Motor neuron (in vitro differentiated cells): ENCODE measurements around the gene ATG2A. TPM values are rescaled to one million over a fixed set of nuclear protein-coding genes. Genes with fewer than 3 reads are reported as not detected.
A peak's percentile ranks its signal among the peaks of the same experiment; 100 is the strongest.

Source experiments
- ATAC-seq, 8 experiments: fragments of 200-7000 bp; cut with Tn5 transposase; replicated peaks in 6 of 8; 2 replicates each; pipeline ENCODE4 v1.8.0; 2021; ENCODE audit warnings: mild to moderate bottlenecking in 8 of 8, moderate library complexity in 8 of 8
- H3K27ac ChIP-seq, 2 donors: fragments of 250-450 bp; sonication (Bioruptor Pico); 2 replicates each; pipeline ENCODE4 v1.9.0; 2021; ENCODE audit warnings: antibody characterized with exemption in 2 of 2, mild to moderate bottlenecking in 2 of 2, moderate library complexity in 1 of 2
- H3K4me1 ChIP-seq, 2 donors: fragments of 250-450 bp; sonication (Bioruptor Pico); replicated peaks in 1 of 2; 2 replicates each; pipeline ENCODE4 v1.6.1; 2021; ENCODE audit warnings: antibody characterized with exemption in 2 of 2, mild to moderate bottlenecking in 2 of 2, moderate library complexity in 1 of 2
- H3K4me3 ChIP-seq, 5 donors: fragments of 250-450 bp; sonication (Bioruptor Pico); 2 replicates each; pipeline ENCODE4 v1.9.0; 2021; ENCODE audit warnings: antibody characterized with exemption in 5 of 5, mild to moderate bottlenecking in 5 of 5, moderate library complexity in 4 of 5
- WGBS, 10 experiments: fragments of 450-650 bp; shearing (Covaris generic); methylation state at CpG; one replicate each; pipeline ENCODE4 v1.0.0; 2022; 5-methylcytosine and 5-hydroxymethylcytosine counted together
- in situ Hi-C, 9 experiments: fragments of 400-800 bp; cut with MboI; loops; one replicate each; pipeline ENCODE4 v1.15.0; 2021; ENCODE audit warnings: low sequenced_read_pairs in 9 of 9, low pct_unique_long_range_greater_than_20kb in 2 of 9; ENCODE audit not compliant: unreplicated experiment in 9 of 9
- total RNA-seq, 8 experiments: library from RNA; unstranded; fragments of 300-600 nt; gene quantifications; 2 replicates each; pipeline versions ENCODE4 v1.2.3 to v1.2.4, GENCODE V29; 2022

The ATG2A gene
- total RNA-seq, 8 experiments from 2014 or later: 4.9 to 37.2 (median 9.6) TPM

- ATAC-seq: peak in 3 of 8 experiments; percentile 61 to 80 (median 61)
- 0 to 100% (median 84%) methylated on average over 2 to 16 of the region's 21 CpGs; no CpG with 5 or more reads in 2 of the 10 experiments for WGBS, 10 experiments
- H3K4me1 ChIP-seq: peaks cover 39 to 46% of the 10 kb centered on the region in 2 donors
- H3K4me3 ChIP-seq: no peak overlapping the region
- in situ Hi-C loops: no loop called here
- H3K27ac ChIP-seq: no peak overlapping the region
Measured at GRCh38 chr11:64868904-64869570, 48.0 kb downstream of the ATG2A start.

GRCh38 chr11:64867748-64868462 is 49.1 kb downstream of the ATG2A start:
- ATAC-seq: no peak
- Histone ChIP-seq H3K27ac (no peak overlapping the region), H3K4me3 (no peak overlapping the region), H3K4me1 (peaks cover 50 to 57% of the 10 kb centered on the region in 2 donors)
- in situ Hi-C loops: no loop called here
- WGBS, 10 experiments: 80 to 98% (median 93%) methylated on average over 2 to 21 of the region's 28 CpGs; no CpG with 5 or more reads in 3 of the 10 experiments

- in situ Hi-C loops: no loop called here
- 94 to 100% (median 100%) methylated on average over 1 to 3 of the region's 4 CpGs; no CpG with 5 or more reads in 5 of the 10 experiments for WGBS, 10 experiments
- ATAC-seq: no peak
- Histone ChIP-seq H3K27ac (no peak overlapping the region), H3K4me1 (peaks cover 49 to 59% of the 10 kb centered on the region in 2 donors), H3K4me3 (no peak overlapping the region)
Measured at GRCh38 chr11:64866173-64866491, 50.9 kb downstream of the ATG2A start.

GRCh38 chr11:64865286-64866172 is 51.5 kb downstream of the ATG2A start:
- in situ Hi-C loops: no loop called here

GRCh38 chr11:64864473-64865285 is 52.3 kb downstream of the ATG2A start:
- H3K27ac ChIP-seq: peak overlapping the region; percentile 70 to 91
- H3K4me1 ChIP-seq: peaks cover 35 to 44% of the 10 kb centered on the region in 2 donors
- peak; percentile 11 to 92 (median 86) for ATAC-seq
- WGBS, 10 experiments: 0 to 100% (median 26%) methylated on average over 1 to 11 of the region's 18 CpGs; no CpG with 5 or more reads in 3 of the 10 experiments
- in situ Hi-C loops: no loop called here
- no peak overlapping the region for H3K4me3 ChIP-seq

More at GRCh38 chr11:64865286-64866172, 51.5 kb downstream of the ATG2A start:
- WGBS, 10 experiments: 26 to 100% (median 85%) methylated on average over 2 to 9 of the region's 15 CpGs; no CpG with 5 or more reads in 1 of the 10 experiments
- ATAC-seq: peak in 2 of 8 experiments; percentile 6 to 26
- Histone ChIP-seq H3K27ac (peak overlapping the region; percentile 70 to 91), H3K4me3 (no peak overlapping the region), H3K4me1 (peaks cover 43 to 53% of the 10 kb centered on the region in 2 donors)

- Histone ChIP-seq H3K27ac (peak overlapping the region; percentile 70 to 91), H3K4me3 (no peak overlapping the region), H3K4me1 (peaks cover 34 to 38% of the 10 kb centered on the region in 2 donors)
- ATAC-seq: peak in 5 of 8 experiments; percentile 1 to 17 (median 9)
- in situ Hi-C loops: no loop called here
- WGBS, 10 experiments: 0 to 67% (median 55%) methylated on average over 1 to 4 of the region's 9 CpGs; no CpG with 5 or more reads in 7 of the 10 experiments
Measured at GRCh38 chr11:64864135-64864472, 52.9 kb downstream of the ATG2A start.

GRCh38 chr11:64863391-64864060 is 53.5 kb downstream of the ATG2A start:
- in situ Hi-C loops: no loop called here
- no peak overlapping the region for H3K4me3 ChIP-seq
- ATAC-seq: peak; percentile 2 to 54 (median 39)
- H3K4me1 ChIP-seq: peaks cover 34 to 37% of the 10 kb centered on the region in 2 donors
- peak overlapping the region; percentile 79 to 91 for H3K27ac ChIP-seq
- WGBS, 10 experiments: 20 to 93% (median 43%) methylated on average over 1 to 6 of the region's 23 CpGs; no CpG with 5 or more reads in 6 of the 10 experiments

GRCh38 chr11:64862987-64863390 is 54.0 kb downstream of the ATG2A start:
- Histone ChIP-seq H3K4me3 (no peak overlapping the region), H3K27ac (peak overlapping the region; percentile 79 to 91), H3K4me1 (peaks cover 34 to 37% of the 10 kb centered on the region in 2 donors)
- in situ Hi-C loops: no loop called here
- ATAC-seq: peak in 3 of 8 experiments; percentile 0 to 1 (median 1)
- 17 to 100% (median 42%) methylated on average over 1 to 2 of the region's 9 CpGs; no CpG with 5 or more reads in 5 of the 10 experiments for WGBS, 10 experiments

GRCh38 chr11:64861227-64861975 is 55.6 kb downstream of the ATG2A start:
- 67 to 100% (median 88%) methylated on average over 1 to 4 of the region's 6 CpGs; no CpG with 5 or more reads in 2 of the 10 experiments for WGBS, 10 experiments
- in situ Hi-C loops: no loop called here

GRCh38 chr11:64859542-64860414 is 57.2 kb downstream of the ATG2A start:
- H3K4me1 ChIP-seq: peaks cover 28 to 29% of the 10 kb centered on the region in 2 donors
- H3K27ac ChIP-seq: no peak overlapping the region
- in situ Hi-C loops: no loop called here
- 83 to 100% (median 97%) methylated on average over 1 to 16 of the region's 33 CpGs; no CpG with 5 or more reads in 3 of the 10 experiments for WGBS, 10 experiments
- ATAC-seq: no peak
- no peak overlapping the region for H3K4me3 ChIP-seq

More at GRCh38 chr11:64861227-64861975, 55.6 kb downstream of the ATG2A start:
- ATAC-seq: no peak
- Histone ChIP-seq H3K4me3 (no peak overlapping the region), H3K4me1 (peaks cover 34 to 37% of the 10 kb centered on the region in 2 donors), H3K27ac (no peak overlapping the region)
